ENCODE measurements around the gene ZDHHC1.

ZDHHC1 gene

GRCh38 chr16:67409631-67410030, 6.6 kb downstream of the ZDHHC1 start:
- DNase-seq, result no peak

GRCh38 chr16:67407788-67408452, 8.4 kb downstream of the ZDHHC1 start:
- DNase-seq, result no peak

DNA sequence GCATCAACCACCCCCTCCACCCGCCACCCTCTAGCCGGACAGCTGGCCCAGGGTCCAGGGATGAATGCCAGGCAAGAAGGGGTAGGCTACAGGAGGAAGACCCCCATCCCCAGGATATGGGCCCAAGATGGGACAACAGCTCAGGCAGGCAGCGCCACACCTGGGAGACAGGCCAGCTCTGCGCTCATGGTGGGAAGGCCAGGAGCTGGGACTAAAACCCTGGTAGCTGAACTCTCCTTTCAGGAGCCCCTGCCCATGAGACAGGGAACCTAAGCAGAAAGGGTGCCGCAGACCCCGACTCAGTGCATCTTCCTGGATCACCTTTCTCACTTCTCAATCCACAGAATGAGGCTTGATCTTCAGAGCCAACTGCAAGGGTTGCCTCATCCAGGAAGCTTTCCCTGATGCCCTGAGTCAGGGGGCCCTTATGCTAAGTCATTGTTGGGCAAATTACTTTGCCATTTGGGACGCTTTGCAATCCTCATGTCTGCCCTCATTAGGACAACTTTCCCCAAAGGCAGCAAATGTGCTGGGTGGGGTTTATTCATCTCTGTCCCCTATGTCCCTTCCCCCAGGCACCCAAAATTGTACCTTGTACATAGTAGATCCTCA, 9.0 kb downstream of the ZDHHC1 start:
- no peak for DNase-seq

GRCh38 chr16:67406111-67406971, 9.9 kb downstream of the ZDHHC1 start:
- DNase-seq, result peak in 2 of 14 donors; percentile 31 to 35

DNA sequence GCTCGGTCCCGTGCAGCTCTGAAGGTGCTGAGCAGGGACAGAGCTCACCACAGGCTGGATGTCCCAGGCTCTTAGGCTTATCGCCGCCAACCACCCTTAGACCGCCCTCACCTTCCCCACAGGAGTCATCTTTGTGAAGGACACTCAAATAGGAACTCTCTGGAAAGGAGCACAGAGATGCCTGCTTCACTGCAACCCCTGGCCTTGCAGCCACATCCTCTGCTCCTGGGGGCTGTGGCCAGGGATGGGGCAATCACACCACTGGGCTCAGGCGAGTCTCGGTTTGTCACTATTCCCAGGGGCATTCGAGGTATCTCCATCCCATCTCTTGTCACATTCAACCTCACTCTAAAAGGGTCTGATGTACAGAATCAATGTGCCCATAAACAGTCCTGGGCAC, 10.9 kb downstream of the ZDHHC1 start:
- no peak for DNase-seq

GRCh38 chr16:67404740-67405226, 11.5 kb downstream of the ZDHHC1 start:
- no peak for DNase-seq

GRCh38 chr16:67403976-67404555, 12.2 kb downstream of the ZDHHC1 start:
- no peak for DNase-seq

GRCh38 chr16:67400901-67401300, 15.4 kb downstream of the ZDHHC1 start:
- DNase-seq, result no peak

- DNase-seq, result no peak
Measured at GRCh38 chr16:67399749-67400704, 16.2 kb downstream of the ZDHHC1 start.

- peak in 6 of 14 donors; percentile 13 to 67 (median 20) for DNase-seq
Measured at GRCh38 chr16:67399218-67399733, 17.0 kb downstream of the ZDHHC1 start.

GRCh38 chr16:67398546-67399217, 17.6 kb downstream of the ZDHHC1 start:
- DNase-seq, result no peak

GRCh38 chr16:67397812-67398545, 18.3 kb downstream of the ZDHHC1 start:
- no peak for DNase-seq

DNA sequence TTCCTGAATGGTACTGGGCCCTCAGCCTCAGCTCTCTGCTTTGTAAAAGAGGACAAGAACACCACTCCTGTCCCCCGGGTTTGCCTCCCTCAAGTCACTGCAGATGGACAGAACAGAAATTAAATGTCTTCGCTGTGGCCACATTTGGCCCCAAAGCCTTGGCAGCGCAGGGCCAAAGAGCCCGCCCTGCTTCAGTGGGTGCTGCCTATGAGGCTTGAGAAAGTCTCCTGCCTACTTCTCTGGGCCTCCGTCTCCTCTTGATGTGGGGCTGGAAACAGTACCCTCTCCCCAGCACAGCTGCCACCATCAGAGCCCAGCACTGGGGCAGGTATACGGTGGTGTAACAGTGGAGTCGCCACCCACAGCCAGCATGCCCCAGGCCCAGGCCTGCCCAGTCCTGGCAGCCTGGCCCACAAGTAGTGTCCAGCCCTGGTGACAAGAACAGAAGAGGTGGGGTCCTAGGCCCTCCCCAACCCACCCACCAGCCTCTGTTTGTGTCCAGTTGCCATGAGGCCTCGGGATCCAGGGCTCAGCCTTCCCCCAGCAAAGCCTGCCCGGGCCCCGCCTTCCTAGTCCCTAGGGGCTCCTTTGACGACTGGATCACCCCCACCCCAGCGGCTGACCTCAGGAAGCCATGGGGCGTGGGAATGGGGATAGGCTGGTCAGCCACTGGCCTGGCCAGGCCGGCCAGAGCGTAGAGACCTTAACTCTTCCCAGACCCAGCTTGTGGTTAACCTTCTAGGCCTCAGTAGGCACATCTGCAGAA, 19.1 kb downstream of the ZDHHC1 start:
- no peak for DNase-seq

- DNase-seq, result peak in 3 of 14 donors; percentile 8 to 37 (median 32)
Measured at GRCh38 chr16:67396159-67397035, 19.9 kb downstream of the ZDHHC1 start.

DNA sequence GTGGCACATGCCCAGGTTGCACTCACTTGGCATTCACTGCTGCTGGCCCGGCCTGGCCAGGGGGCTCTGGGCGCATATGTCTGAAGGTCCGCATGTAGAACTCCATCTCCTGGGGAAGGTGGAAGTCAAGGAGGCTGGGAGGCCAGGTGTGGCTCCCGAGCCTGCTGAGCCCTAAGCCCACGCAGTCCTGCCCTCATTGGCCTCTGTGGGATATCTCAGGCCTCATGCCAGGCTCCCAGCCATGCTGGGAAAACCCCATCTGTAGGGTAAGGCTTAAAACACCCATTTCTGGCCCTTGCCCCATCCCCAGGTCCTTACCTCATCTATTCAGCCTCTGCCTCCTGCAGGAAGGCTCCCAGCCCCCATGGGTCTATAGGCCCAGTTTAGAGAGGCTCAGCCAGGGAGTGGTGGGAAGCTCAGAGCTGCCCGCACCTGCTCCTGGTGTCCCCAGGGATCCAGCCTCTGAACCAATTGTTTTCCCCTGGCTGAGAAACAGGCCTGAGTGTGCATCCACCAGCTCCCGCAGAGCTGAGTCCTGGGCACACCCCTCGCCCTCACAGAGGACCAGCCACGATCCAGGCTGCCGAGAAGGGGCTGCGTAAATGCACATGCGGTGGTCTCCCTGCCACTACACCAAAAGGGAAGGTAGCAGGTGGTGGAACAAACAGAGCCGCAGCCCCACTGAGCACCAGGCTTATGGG, 20.7 kb downstream of the ZDHHC1 start:
- DNase-seq, result no peak

GRCh38 chr16:67395105-67395457, 21.2 kb downstream of the ZDHHC1 start:
- DNase-seq, result peak in 2 of 14 donors; percentile 27 to 32

Data from C1 segment of cervical spinal cord (tissue), 14 donors.